Heart left ventricle (tissue), 16 donors: ENCODE data around the gene LETM1. TPM values are rescaled to one million over a fixed set of nuclear protein-coding genes. Genes with fewer than 3 reads are reported as not detected.

Source experiments
- ATAC-seq, 4 donors: fragments of 200-7000 bp; cut with Tn5 transposase; one replicate each; pipeline ENCODE4 v1.9.1; 2020 to 2022; ENCODE audit warnings: moderate library complexity in 4 of 4, mild to moderate bottlenecking in 3 of 4, moderate number of reproducible peaks in 1 of 4
- DNase-seq, 5 donors: peaks; one replicate each; pipeline ENCODE4 v3.0.0-alpha.2; 2020
- H3K27ac ChIP-seq, 12 donors: fragments of 200-600 bp; sonication (generic) in 4 of 12; one replicate each; pipeline versions ENCODE4 v1.5.0 to v1.8.0; 2016 to 2022; ENCODE audit warnings: mild to moderate bottlenecking in 2 of 12
- H3K27me3 ChIP-seq, 9 donors: fragments of 200-600 bp; sonication (generic) in 2 of 9; one replicate each; pipeline versions ENCODE4 v1.5.1 to v1.8.0; 2016 to 2022; ENCODE audit warnings: mild to moderate bottlenecking in 3 of 9
- H3K36me3 ChIP-seq, 9 donors: fragments of 200-600 bp; sonication (generic) in 2 of 9; one replicate each; pipeline versions ENCODE4 v1.5.0 to v1.8.0; 2018 to 2022; ENCODE audit warnings: mild to moderate bottlenecking in 2 of 9
- H3K4me1 ChIP-seq, 12 donors: fragments of 200-600 bp; sonication (generic) in 4 of 12; one replicate each; pipeline versions ENCODE4 v1.5.0 to v1.8.0; 2016 to 2022; ENCODE audit warnings: mild to moderate bottlenecking in 3 of 12
- H3K4me3 ChIP-seq, 12 donors: fragments of 200-600 bp; sonication (generic) in 4 of 12; one replicate each; pipeline versions ENCODE4 v1.5.0 to v1.8.0; 2017 to 2022; ENCODE audit warnings: mild to moderate bottlenecking in 9 of 12, moderate library complexity in 4 of 12
- H3K9me3 ChIP-seq, 12 donors: fragments of 200-600 bp; sonication (generic) in 4 of 12; one replicate each; pipeline versions ENCODE4 v1.5.0 to v1.8.0; 2016 to 2022; ENCODE audit warnings: mild to moderate bottlenecking in 1 of 12
- POLR2A ChIP-seq, 2 donors: fragments of 450-650 bp; IDR thresholded peaks; one replicate each; pipeline ENCODE4 v1.6.1; 2017; ENCODE audit warnings: antibody characterized with exemption in 2 of 2, mild to moderate bottlenecking in 2 of 2, moderate library complexity in 2 of 2
- WGBS, 4 donors: extraction: QIAGEN DNeasy Blood & Tissue Kit in 2 of 4; methylation state at CpG; one replicate each; pipeline versions ENCODE4 v1.1.5 to v1.1.7; 2013 to 2018; 5-methylcytosine and 5-hydroxymethylcytosine counted together
- intact Hi-C, 10 donors: fragments of 100-400 bp; cut with DNase I; formaldehyde crosslinking; loops; one replicate each; pipeline versions ENCODE4 v1.11.1 to v1.14.2; 2022
- polyA plus RNA-seq, 2 donors: library from polyadenylated mRNA; stranded (reverse); fragments of 200-250 nt; gene quantifications; one replicate each; pipeline ENCODE4 v1.2.3, GENCODE V29; 2013
- total RNA-seq, 9 donors: library from RNA; depleted of rRNA in 2 of 9; stranded (reverse); fragments of >200 nt in 2 of 9; fragmentation: NEBNext Ultra II Directional in 3 of 9; extraction: Animal tissue kit (Norgen Biotek cat#: 25700) in 3 of 9; gene quantifications; one replicate each; pipeline versions ENCODE4 v1.1.0 to v1.2.4, GENCODE V29; 2016 to 2023
- TF ChIP-seq, protein P1 (sequence below), 12 donors: fragments of 200-600 bp; sonication (generic) in 4 of 12; IDR thresholded peaks; one replicate each; pipeline versions ENCODE4 v1.5.0 to v1.8.0; 2018 to 2022; ENCODE audit warnings: antibody characterized with exemption in 12 of 12, mild to moderate bottlenecking in 5 of 12
- donor health status: ischemic (EF 13 %, LVEDD 7.1; RV severe dilation, severe dysfunction).
- donor health status: healthy with polysubstance abuse.
- donor health status: DM: no; HTN: yes; CAD: no.
- donor health status: DM: no; HTN: no; CAD: no.
- donor health status: ischemic (EF 25% LVEDD 6.9; RV normal size, moderate dysfunction).
- donor health status: ischemic (EF 25% LVEDD 5.7; RV mildly dilated, moderate dysfunction).
- donor health status: healthy.
- donor health status: DM: yes; HTN: yes; CAD: no.
- donor health status: ischemic (EF 35%, LVEDD 5.7; RV mildly dilated, moderate dysfunction).
- donor health status: nonischemic (EF 11% LVEDD 7.7; RV severe dilation, severe dysfunction).
- donor health status: DM: yes; HTN: yes; CAD: no.
- donor health status: PGD.
- donor health status: ischemic (EF 29% LVEDD 5.4; RV normal size, mild dysfunction).
- donor health status: nonischemic (EF 23%, LVEDD 6.1; RV moderate dilation, normal function).

The LETM1 gene
- total and polyA plus RNA-seq, 11 donors, result 22.1 to 54.7 (median 43.4) TPM

DNA sequence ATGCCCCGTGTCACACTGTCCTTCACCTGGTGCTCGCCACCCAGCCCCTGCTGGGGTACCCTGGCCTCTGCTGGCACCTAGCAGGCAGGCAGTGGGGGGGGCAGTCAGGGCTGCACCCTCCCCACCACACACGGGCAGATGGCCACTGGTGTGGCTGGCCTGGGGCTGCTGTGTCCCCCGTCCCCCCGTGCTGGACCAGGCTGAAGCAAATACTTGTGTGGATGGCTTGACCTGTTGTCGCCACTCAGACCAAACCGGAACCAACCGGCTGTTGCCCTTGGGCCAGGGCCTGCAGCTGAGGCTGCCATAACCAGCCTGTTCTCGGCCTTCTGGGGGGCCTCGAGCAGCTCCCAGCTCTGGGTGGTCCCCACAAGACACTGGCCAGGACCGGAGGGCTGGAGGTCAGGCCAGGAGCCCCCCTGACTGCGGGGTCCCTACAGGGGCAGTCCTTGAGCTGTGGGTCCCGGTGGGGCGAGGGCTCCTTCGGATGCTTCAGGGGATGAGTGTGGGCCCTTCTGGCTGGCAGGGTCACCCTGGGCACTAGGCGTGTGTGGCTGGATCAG, 58.6 kb downstream of the LETM1 start:
- Histone ChIP-seq H3K4me3 (no peak overlapping the region), H3K9me3 (no peaks in the 10 kb centered on the region), H3K27me3 (peaks cover 19 to 44% (median 31%) of the 10 kb centered on the region in 9 donors), H3K27ac (no peak overlapping the region), H3K36me3 (no peaks in the 10 kb centered on the region), H3K4me1 (peaks cover 0 to 35% (median 14%) of the 10 kb centered on the region in 12 donors)
- intact Hi-C loops, result loop anchor here in 2 of 10 donors (5.0 to 10.0 kb wide), 2 partner anchors 40 to 57 kb away; partner anchors contain the start of gene LETM1 (in 1 of the 2)
- DNase-seq (no peak), ATAC-seq (no peak)
- TF ChIP-seq, protein P1, sequence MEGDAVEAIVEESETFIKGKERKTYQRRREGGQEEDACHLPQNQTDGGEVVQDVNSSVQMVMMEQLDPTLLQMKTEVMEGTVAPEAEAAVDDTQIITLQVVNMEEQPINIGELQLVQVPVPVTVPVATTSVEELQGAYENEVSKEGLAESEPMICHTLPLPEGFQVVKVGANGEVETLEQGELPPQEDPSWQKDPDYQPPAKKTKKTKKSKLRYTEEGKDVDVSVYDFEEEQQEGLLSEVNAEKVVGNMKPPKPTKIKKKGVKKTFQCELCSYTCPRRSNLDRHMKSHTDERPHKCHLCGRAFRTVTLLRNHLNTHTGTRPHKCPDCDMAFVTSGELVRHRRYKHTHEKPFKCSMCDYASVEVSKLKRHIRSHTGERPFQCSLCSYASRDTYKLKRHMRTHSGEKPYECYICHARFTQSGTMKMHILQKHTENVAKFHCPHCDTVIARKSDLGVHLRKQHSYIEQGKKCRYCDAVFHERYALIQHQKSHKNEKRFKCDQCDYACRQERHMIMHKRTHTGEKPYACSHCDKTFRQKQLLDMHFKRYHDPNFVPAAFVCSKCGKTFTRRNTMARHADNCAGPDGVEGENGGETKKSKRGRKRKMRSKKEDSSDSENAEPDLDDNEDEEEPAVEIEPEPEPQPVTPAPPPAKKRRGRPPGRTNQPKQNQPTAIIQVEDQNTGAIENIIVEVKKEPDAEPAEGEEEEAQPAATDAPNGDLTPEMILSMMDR (IDR thresholded peaks at IDR 0.05), result no peak
- no peak for TF ChIP-seq POLR2A (IDR thresholded peaks at IDR 0.05)
- 83 to 96% (median 90%) methylated on average over 9 to 16 of the region's 16 CpGs for WGBS, 4 donors

DNA sequence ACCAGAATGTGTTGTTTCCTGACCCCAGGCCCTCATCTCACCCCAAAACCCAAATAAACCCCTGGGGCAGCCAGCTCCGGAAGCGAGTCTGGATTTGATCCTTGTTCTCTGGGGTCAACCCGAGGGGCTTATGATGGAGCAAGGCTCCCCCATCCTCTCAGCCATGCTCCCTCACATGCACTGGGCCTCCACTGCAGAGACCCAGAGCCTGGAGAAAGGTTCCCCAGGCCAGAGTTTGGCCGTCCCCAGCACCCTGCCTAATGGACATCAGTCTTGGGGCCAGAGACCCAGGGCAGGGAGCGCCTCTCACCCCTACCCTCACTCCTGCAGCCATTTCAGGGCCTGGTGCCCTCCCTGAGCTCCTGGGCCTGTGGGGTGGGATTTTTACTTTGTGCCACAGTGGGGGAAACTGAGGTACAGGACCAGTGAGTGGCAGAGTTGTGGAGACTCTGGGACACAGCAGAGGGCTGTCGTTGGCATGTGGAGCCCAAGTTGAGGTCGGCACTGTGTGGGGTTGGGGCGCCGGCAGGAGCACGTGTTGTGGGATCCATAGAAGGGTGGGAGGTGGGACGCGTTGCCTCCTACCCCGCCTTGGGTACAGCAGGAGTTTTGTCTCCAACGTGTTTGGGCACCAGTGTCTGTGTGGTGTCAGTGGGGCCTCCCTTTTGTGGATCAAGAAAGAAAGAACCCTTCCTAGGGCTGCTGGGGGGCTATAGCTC, 59.3 kb downstream of the LETM1 start:
- intact Hi-C loops, result loop anchor here in 2 of 10 donors (5.0 to 10.0 kb wide), 2 partner anchors 39 to 58 kb away; partner anchors contain the start of gene LETM1 (in 1 of the 2)
- ATAC-seq, result no peak
- Histone ChIP-seq H3K4me1 (peaks cover 0 to 36% (median 14%) of the 10 kb centered on the region in 12 donors), H3K36me3 (no peaks in the 10 kb centered on the region), H3K27ac (no peak overlapping the region), H3K9me3 (no peaks in the 10 kb centered on the region), H3K4me3 (no peak overlapping the region), H3K27me3 (peaks cover 19 to 44% (median 31%) of the 10 kb centered on the region in 9 donors)
- no peak for DNase-seq
- TF ChIP-seq, protein P1 (IDR thresholded peaks at IDR 0.05), result no peak
- TF ChIP-seq POLR2A (IDR thresholded peaks at IDR 0.05), result no peak
- 92 to 96% (median 95%) methylated on average over 12 to 14 of the region's 14 CpGs for WGBS, 4 donors

DNA sequence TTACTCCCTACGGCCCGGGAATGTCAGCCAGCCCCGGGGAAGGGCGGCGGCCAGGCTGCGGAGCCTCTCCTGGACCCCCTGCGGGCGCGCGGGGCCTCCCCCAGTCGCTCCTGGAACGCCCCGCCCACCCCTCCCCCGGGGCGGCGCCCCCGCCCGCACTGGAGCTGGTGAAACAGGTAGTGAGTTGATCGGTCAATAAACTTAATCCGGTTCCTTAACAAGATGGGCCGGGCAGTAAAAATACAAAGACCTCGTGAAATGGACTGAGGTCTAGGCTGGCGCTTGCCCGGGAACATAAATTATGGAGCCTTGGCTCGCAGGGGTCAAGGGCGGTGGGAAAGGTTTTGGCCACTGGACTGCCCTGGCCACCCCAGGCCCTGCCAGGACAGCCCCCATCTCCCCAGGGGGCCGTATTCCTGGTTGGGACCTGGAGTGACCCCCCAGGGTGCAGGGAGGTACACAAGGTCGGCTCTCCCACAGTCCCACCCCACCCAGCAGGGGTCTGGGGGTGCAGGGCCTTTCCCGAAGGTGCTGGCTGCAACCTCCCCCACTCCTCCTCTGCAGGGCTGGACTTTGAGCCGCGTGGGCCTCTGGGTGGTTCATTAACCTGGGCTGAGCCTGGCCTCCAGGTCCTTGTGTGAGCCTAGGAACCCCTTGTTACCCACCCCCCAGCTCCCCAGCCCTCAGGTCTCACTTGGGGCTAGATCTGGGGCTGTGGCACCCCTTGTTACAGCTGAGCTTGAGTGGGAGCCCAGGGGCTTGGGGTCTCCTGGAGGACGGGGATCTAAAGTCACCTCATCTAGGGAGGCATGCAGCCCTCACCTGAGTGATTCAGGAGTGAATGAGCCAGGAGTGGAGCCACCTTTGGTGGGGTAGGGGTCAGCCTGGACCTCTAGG, 60.4 kb downstream of the LETM1 start:
- no peaks in the 10 kb centered on the region for H3K36me3 ChIP-seq
- peak overlapping the region in 11 of 12 donors; percentile 10 to 65 (median 54) for H3K4me3 ChIP-seq
- ATAC-seq (no peak), DNase-seq (no peak)
- 21 to 45% (median 25%) methylated on average over 20 to 32 of the region's 32 CpGs for WGBS, 4 donors
- no peaks in the 10 kb centered on the region for H3K9me3 ChIP-seq
- intact Hi-C loops, result loop anchor here in 2 of 10 donors (5.0 to 10.0 kb wide), 2 partner anchors 38 to 59 kb away; partner anchors contain the start of gene LETM1 (in 1 of the 2)
- H3K27me3 ChIP-seq, result peaks cover 19 to 44% (median 31%) of the 10 kb centered on the region in 9 donors
- H3K4me1 ChIP-seq, result peaks cover 0 to 36% (median 14%) of the 10 kb centered on the region in 12 donors
- TF ChIP-seq, protein P1 (IDR thresholded peaks at IDR 0.05), result no peak
- TF ChIP-seq POLR2A (IDR thresholded peaks at IDR 0.05), result no peak
- H3K27ac ChIP-seq, result no peak overlapping the region
